ENCODE data around the gene TIMM44. TPM values are rescaled to one million over a fixed set of nuclear protein-coding genes. Genes with fewer than 3 reads are reported as not detected.
A peak's percentile ranks its signal among the peaks of the same experiment; 100 is the strongest.

TIMM44 gene
- total and polyA plus RNA-seq, 4 donors: 25.5 to 74.8 (median 56.2) TPM

GRCh38 chr19:7953576-7953975, 10.1 kb upstream of the TIMM44 start:
- no peak overlapping the region for H3K4me3 ChIP-seq (ENCODE audit: low read depth, low read length)
- no peaks in the 10 kb centered on the region for H3K27me3 ChIP-seq (ENCODE audit: control insufficient read depth, insufficient read depth, low read length)
- H3K27ac ChIP-seq (ENCODE audit: low read depth, low read length): no peak overlapping the region
- peaks cover 29% of the 10 kb centered on the region for H3K36me3 ChIP-seq (ENCODE audit: control insufficient read depth, insufficient read depth, low read length)
- WGBS (ENCODE audit: insufficient coverage): 80% methylated on average over 7 of the region's 7 CpGs
- H3K4me1 ChIP-seq (ENCODE audit: control insufficient read depth, insufficient read depth, low read length): peaks cover 4% of the 10 kb centered on the region
- no peaks in the 10 kb centered on the region for H3K9me3 ChIP-seq (ENCODE audit: control insufficient read depth, insufficient read depth, low read length)
- DNase-seq (ENCODE audit: low read depth in 4 of 6, low spot score in 6 of 6): no peak

GRCh38 chr19:7953060-7953459, 9.6 kb upstream of the TIMM44 start:
- Histone ChIP-seq H3K36me3 (ENCODE audit: control insufficient read depth, insufficient read depth, low read length) (peaks cover 25% of the 10 kb centered on the region), H3K4me1 (ENCODE audit: control insufficient read depth, insufficient read depth, low read length) (peaks cover 4% of the 10 kb centered on the region), H3K4me3 (ENCODE audit: low read depth, low read length) (no peak overlapping the region), H3K27ac (ENCODE audit: low read depth, low read length) (no peak overlapping the region), H3K27me3 (ENCODE audit: control insufficient read depth, insufficient read depth, low read length) (no peaks in the 10 kb centered on the region), H3K9me3 (ENCODE audit: control insufficient read depth, insufficient read depth, low read length) (peaks cover 1% of the 10 kb centered on the region)
- 48% methylated on average over 3 of the region's 3 CpGs for WGBS (ENCODE audit: insufficient coverage)
- no peak for DNase-seq (ENCODE audit: low read depth in 4 of 6, low spot score in 6 of 6)

- Histone ChIP-seq H3K27ac (ENCODE audit: low read depth, low read length) (no peak overlapping the region), H3K4me3 (ENCODE audit: low read depth, low read length) (no peak overlapping the region), H3K27me3 (ENCODE audit: control insufficient read depth, insufficient read depth, low read length) (no peaks in the 10 kb centered on the region), H3K4me1 (ENCODE audit: control insufficient read depth, insufficient read depth, low read length) (peaks cover 17% of the 10 kb centered on the region), H3K9me3 (ENCODE audit: control insufficient read depth, insufficient read depth, low read length) (peaks cover 3% of the 10 kb centered on the region), H3K36me3 (ENCODE audit: control insufficient read depth, insufficient read depth, low read length) (peaks cover 3% of the 10 kb centered on the region)
- no CpG with 5 or more reads among the region's 4 CpGs for WGBS (ENCODE audit: insufficient coverage)
- no peak for DNase-seq (ENCODE audit: low read depth in 4 of 6, low spot score in 6 of 6)
Measured at GRCh38 chr19:7947939-7948338, 4.5 kb upstream of the TIMM44 start.

GRCh38 chr19:7944177-7944761, 803 bp upstream of the TIMM44 start:
- Histone ChIP-seq H3K4me3 (ENCODE audit: low read depth, low read length) (peak overlapping the region; percentile 91), H3K36me3 (ENCODE audit: control insufficient read depth, insufficient read depth, low read length) (peaks cover 27% of the 10 kb centered on the region), H3K27ac (ENCODE audit: low read depth, low read length) (peak overlapping the region; percentile 96), H3K27me3 (ENCODE audit: control insufficient read depth, insufficient read depth, low read length) (no peaks in the 10 kb centered on the region), H3K9me3 (ENCODE audit: control insufficient read depth, insufficient read depth, low read length) (peaks cover 3% of the 10 kb centered on the region), H3K4me1 (ENCODE audit: control insufficient read depth, insufficient read depth, low read length) (peaks cover 27% of the 10 kb centered on the region)
- peak in 5 of 6 donors; percentile 81 to 98 (median 90) for DNase-seq (ENCODE audit: low read depth in 4 of 6, low spot score in 6 of 6)
- 13% methylated on average over 9 of the region's 18 CpGs for WGBS (ENCODE audit: insufficient coverage)

GRCh38 chr19:7942981-7943443, 454 bp downstream of the TIMM44 start:
- Histone ChIP-seq H3K27ac (ENCODE audit: low read depth, low read length) (peak overlapping the region; percentile 96), H3K4me3 (ENCODE audit: low read depth, low read length) (peak overlapping the region; percentile 91), H3K27me3 (ENCODE audit: control insufficient read depth, insufficient read depth, low read length) (no peaks in the 10 kb centered on the region), H3K9me3 (ENCODE audit: control insufficient read depth, insufficient read depth, low read length) (peaks cover 1% of the 10 kb centered on the region), H3K4me1 (ENCODE audit: control insufficient read depth, insufficient read depth, low read length) (peaks cover 27% of the 10 kb centered on the region), H3K36me3 (ENCODE audit: control insufficient read depth, insufficient read depth, low read length) (peaks cover 32% of the 10 kb centered on the region)
- no peak for DNase-seq (ENCODE audit: low read depth in 4 of 6, low spot score in 6 of 6)
- 8% methylated on average over 33 of the region's 33 CpGs for WGBS (ENCODE audit: insufficient coverage)

- no peak for DNase-seq (ENCODE audit: low read depth in 4 of 6, low spot score in 6 of 6)
- no peaks in the 10 kb centered on the region for H3K27me3 ChIP-seq (ENCODE audit: control insufficient read depth, insufficient read depth, low read length)
- H3K36me3 ChIP-seq (ENCODE audit: control insufficient read depth, insufficient read depth, low read length): peaks cover 41% of the 10 kb centered on the region
- no peak overlapping the region for H3K27ac ChIP-seq (ENCODE audit: low read depth, low read length)
- peaks cover 27% of the 10 kb centered on the region for H3K4me1 ChIP-seq (ENCODE audit: control insufficient read depth, insufficient read depth, low read length)
- H3K4me3 ChIP-seq (ENCODE audit: low read depth, low read length): no peak overlapping the region
- H3K9me3 ChIP-seq (ENCODE audit: control insufficient read depth, insufficient read depth, low read length): no peaks in the 10 kb centered on the region
- WGBS (ENCODE audit: insufficient coverage): 95% methylated on average over 11 of the region's 19 CpGs
Measured at GRCh38 chr19:7941895-7942596, 1.4 kb downstream of the TIMM44 start.

GRCh38 chr19:7940841-7941240, 2.6 kb downstream of the TIMM44 start:
- H3K27me3 ChIP-seq (ENCODE audit: control insufficient read depth, insufficient read depth, low read length): no peaks in the 10 kb centered on the region
- peaks cover 50% of the 10 kb centered on the region for H3K36me3 ChIP-seq (ENCODE audit: control insufficient read depth, insufficient read depth, low read length)
- WGBS (ENCODE audit: insufficient coverage): 93% methylated on average over 6 of the region's 13 CpGs
- peaks cover 27% of the 10 kb centered on the region for H3K4me1 ChIP-seq (ENCODE audit: control insufficient read depth, insufficient read depth, low read length)
- no peak for DNase-seq (ENCODE audit: low read depth in 4 of 6, low spot score in 6 of 6)
- H3K4me3 ChIP-seq (ENCODE audit: low read depth, low read length): no peak overlapping the region
- no peak overlapping the region for H3K27ac ChIP-seq (ENCODE audit: low read depth, low read length)
- H3K9me3 ChIP-seq (ENCODE audit: control insufficient read depth, insufficient read depth, low read length): no peaks in the 10 kb centered on the region

- H3K27ac ChIP-seq (ENCODE audit: low read depth, low read length): no peak overlapping the region
- H3K27me3 ChIP-seq (ENCODE audit: control insufficient read depth, insufficient read depth, low read length): no peaks in the 10 kb centered on the region
- 93% methylated on average over 21 of the region's 21 CpGs for WGBS (ENCODE audit: insufficient coverage)
- peaks cover 9% of the 10 kb centered on the region for H3K4me1 ChIP-seq (ENCODE audit: control insufficient read depth, insufficient read depth, low read length)
- H3K4me3 ChIP-seq (ENCODE audit: low read depth, low read length): no peak overlapping the region
- no peaks in the 10 kb centered on the region for H3K9me3 ChIP-seq (ENCODE audit: control insufficient read depth, insufficient read depth, low read length)
- H3K36me3 ChIP-seq (ENCODE audit: control insufficient read depth, insufficient read depth, low read length): peaks cover 86% of the 10 kb centered on the region
- DNase-seq (ENCODE audit: low read depth in 4 of 6, low spot score in 6 of 6): no peak
Measured at GRCh38 chr19:7934766-7935165, 8.7 kb downstream of the TIMM44 start.

- no peak overlapping the region for H3K27ac ChIP-seq (ENCODE audit: low read depth, low read length)
- H3K27me3 ChIP-seq (ENCODE audit: control insufficient read depth, insufficient read depth, low read length): no peaks in the 10 kb centered on the region
- no peaks in the 10 kb centered on the region for H3K9me3 ChIP-seq (ENCODE audit: control insufficient read depth, insufficient read depth, low read length)
- DNase-seq (ENCODE audit: low read depth in 4 of 6, low spot score in 6 of 6): no peak
- H3K4me1 ChIP-seq (ENCODE audit: control insufficient read depth, insufficient read depth, low read length): peaks cover 15% of the 10 kb centered on the region
- H3K36me3 ChIP-seq (ENCODE audit: control insufficient read depth, insufficient read depth, low read length): peaks cover 90% of the 10 kb centered on the region
- WGBS (ENCODE audit: insufficient coverage): 89% methylated on average over 46 of the region's 55 CpGs
- H3K4me3 ChIP-seq (ENCODE audit: low read depth, low read length): no peak overlapping the region
Measured at GRCh38 chr19:7933828-7934725, 9.4 kb downstream of the TIMM44 start.
